Activated CD4-positive, alpha-beta T cell treated with anti-CD3 and anti-CD28 coated beads, Interleukin-2, Interleukin-4, amounts not matched to agents 100 ng/mL and 50 ng/mL, durations not matched to agents 16 hours and 8 hours (primary cell): Measurements from ENCODE around the gene TBC1D24.
"Not testable (repeated sequence)": the region's sequence is repeated elsewhere in the genome, so short reads cannot be mapped to it uniquely, and the experiment has no call there.

ENCODE experiments used
- DNase-seq: peaks from one replicate; pipeline ENCODE4 v3.0.0-alpha.2; 2020; ENCODE audit warnings: low spot score

TBC1D24 gene

DNA sequence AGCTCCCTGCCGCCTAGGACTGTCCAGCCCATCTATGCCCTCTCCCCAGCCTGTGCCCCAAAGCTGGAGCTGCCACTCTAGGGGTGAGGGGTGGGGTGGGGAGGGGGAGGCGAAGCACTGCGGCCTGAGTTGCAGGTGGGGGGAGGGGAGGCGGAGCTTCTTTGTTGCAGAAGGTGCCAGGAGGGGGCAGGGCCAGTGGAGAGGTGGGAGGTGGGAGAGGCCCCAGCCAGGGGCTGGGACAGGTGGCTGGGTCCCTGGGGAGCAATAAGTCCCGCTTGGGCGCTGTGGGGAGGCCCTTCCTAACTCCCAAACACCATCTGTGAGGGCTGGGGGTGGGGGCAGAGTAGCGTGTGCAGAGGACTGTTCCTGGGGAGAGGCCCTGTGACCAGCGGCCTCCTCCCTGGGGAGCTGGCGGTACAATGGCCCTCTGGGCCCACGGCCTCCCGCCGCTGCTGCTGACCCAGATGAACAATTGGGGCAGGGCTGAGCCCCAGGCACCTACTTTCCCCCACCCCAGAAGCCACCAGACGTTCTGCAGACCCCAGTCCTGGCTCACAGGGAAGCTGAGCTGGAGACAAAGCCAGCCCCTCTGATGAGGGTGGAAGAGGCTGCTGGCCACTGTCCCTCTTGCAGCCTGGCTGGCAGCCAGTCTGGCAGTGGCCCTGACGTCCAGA lies 6.1 kb upstream of the TBC1D24 start:
- no peak for DNase-seq

DNA sequence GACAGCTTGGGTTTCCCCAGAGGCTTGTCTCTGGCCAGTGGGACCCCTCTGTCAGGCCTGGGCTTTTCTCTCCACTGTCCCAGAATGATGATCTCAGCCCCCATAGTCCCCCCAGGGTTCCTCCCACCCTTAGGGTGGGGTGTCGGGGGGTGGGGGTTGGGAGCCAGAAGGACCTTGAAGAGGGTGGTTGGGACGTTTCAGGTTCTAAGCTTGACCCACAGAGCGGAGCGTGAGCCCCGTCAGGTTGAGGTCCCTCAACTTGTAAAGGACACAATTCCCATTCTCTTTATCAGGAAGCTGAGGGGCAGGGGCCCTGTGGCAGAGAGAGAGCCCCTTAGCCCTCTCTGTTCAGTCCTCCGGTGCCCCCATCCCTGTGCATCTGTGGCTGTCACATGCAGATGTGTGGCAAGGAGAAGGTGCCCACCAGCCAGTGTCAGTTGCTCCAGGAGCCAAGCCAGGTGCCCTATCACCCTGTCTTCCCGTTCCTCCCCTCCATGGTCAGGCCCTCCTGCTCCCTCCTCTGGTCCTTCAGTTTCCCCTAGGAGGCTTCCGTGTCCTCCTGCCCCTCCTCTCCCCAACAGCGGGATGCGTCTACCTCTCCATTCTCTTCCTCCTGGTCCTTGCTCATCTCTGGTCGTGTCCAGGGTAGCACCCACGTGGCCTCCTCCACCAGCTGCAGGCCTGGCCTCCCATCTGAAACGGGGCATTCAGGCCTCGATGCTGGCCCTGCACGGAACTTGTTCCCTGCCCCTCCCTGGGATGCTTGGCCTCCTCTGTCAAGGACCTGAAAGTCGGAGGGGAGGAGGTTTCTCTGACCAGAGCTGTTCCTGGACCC lies 5.3 kb upstream of the TBC1D24 start:
- no peak for DNase-seq

DNA sequence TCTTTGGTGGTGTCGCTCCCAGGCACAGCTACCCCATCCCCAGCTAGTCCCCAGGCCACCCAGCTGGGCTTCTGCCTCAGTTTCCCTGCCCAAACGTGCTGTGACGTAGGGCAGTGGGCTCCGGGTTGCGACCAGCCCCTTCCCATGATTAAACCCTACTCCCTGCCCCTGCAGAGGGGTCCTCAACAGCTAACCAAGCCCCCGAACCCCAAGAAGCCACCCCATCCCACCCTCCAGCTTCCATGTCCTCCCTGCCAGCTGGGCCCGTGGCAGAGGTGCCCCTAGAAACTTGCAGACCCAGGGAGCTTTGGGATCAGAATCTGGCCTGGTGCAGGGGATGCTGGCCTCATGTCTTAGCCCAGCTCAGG lies 4.7 kb upstream of the TBC1D24 start:
- DNase-seq = no peak

DNA sequence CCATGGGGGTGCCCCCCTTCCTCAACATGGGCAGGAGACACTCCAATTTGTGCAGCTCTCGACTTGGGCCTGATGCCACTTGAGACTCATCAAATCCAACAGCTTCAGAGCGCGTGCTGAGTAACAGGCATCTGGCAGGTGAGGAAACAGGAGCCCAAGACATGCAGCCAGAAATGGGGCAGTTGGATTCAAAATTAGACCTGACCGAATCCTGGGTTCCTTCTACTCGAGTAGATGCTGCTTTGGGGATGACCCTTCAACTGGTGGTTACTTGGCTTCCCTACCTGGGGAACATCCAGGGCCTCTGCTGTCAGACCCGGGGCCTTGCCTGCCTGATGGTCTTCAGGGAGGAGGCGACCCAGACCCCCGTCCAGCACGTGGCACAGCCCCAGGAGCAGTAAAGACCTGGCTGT lies 4.3 kb upstream of the TBC1D24 start:
- DNase-seq = no peak

DNA sequence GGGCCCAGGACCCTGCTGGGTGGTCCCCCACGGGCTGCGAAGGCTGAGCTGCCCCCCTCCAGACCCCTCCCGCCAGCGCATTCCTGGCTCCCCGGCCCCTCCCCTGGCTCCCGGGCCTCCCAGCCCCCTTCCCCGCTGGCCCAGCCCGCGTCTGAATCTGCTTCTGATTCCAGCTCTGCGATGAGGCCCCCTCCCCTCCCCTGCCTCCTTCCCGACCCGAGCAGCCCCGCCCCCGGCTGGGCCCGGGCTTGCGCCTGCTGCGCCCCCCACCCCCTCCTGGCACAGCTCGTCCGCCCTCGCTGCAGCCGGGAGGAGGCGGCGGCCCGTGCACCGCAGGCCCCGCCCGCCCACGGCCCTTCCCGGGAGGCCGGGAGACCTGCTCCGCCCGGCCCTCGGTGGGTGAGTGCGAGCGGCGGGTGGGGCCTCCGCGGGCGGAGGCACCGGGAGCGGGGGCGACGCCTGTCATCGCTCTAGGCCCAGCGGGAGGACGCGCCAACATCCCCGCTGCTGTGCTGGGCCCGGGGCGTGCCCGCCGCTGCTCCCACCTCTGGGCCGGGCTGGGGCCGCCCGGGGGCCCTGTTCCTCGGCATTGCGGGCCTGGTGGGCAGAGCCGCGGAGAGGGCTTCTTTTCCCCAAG lies 3.8 kb upstream of the TBC1D24 start, which contains the start of gene NTN3:
NTN3 (plus strand) TSS at position 282 of the 637 bp plus-strand sequence. CDS start 405 bp downstream, outside the sequence.
- no peak for DNase-seq

DNA sequence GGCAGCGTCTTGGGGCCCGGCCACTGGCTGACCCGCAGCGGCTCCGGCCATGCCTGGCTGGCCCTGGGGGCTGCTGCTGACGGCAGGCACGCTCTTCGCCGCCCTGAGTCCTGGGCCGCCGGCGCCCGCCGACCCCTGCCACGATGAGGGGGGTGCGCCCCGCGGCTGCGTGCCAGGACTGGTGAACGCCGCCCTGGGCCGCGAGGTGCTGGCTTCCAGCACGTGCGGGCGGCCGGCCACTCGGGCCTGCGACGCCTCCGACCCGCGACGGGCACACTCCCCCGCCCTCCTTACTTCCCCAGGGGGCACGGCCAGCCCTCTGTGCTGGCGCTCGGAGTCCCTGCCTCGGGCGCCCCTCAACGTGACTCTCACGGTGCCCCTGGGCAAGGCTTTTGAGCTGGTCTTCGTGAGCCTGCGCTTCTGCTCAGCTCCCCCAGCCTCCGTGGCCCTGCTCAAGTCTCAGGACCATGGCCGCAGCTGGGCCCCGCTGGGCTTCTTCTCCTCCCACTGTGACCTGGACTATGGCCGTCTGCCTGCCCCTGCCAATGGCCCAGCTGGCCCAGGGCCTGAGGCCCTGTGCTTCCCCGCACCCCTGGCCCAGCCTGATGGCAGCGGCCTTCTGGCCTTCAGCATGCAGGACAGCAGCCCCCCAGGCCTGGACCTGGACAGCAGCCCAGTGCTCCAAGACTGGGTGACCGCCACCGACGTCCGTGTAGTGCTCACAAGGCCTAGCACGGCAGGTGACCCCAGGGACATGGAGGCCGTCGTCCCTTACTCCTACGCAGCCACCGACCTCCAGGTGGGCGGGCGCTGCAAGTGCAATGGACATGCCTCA lies 3.1 kb upstream of the TBC1D24 start:
- no peak for DNase-seq

DNA sequence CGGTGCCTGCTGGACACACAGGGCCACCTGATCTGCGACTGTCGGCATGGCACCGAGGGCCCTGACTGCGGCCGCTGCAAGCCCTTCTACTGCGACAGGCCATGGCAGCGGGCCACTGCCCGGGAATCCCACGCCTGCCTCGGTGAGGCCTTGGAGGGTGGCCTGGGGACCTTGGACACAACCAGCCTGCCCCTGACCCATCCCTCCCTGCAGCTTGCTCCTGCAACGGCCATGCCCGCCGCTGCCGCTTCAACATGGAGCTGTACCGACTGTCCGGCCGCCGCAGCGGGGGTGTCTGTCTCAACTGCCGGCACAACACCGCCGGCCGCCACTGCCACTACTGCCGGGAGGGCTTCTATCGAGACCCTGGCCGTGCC lies 2.5 kb upstream of the TBC1D24 start:
- no peak for DNase-seq

DNA sequence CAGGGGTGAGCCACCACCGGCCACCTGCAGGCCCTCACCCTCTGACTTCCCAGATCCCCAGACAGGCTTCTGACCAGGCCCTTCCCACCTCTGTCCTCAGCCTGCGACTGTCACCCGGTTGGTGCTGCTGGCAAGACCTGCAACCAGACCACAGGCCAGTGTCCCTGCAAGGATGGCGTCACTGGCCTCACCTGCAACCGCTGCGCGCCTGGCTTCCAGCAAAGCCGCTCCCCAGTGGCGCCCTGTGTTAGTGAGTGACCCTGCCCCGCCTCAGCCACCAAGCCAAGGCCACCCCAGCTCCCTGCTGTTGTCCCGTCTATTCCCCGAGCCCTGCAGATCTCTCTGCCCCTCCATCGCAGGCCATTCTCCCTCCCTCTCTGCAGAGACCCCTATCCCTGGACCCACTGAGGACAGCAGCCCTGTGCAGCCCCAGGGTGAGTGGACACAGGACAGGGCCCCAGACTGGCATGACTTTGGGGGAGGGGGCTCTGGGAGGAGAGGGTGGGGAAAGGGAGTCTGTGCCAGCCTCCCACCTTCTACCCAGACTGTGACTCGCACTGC lies 2.0 kb upstream of the TBC1D24 start:
- DNase-seq = no peak

DNA sequence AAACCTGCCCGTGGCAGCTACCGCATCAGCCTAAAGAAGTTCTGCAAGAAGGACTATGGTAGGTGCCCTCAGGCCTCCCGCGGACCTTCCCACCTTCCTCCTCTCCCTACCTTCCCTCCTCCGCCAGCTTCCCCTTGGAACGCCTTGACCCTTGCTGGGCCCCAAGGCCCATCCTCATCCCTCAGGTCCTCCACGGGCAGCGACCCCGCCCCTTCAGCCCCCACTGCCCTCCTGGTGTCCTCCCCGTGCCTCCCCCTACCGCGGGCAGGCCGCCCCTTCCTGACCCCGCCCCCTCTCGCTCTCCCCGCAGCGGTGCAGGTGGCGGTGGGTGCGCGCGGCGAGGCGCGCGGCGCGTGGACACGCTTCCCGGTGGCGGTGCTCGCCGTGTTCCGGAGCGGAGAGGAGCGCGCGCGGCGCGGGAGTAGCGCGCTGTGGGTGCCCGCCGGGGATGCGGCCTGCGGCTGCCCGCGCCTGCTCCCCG lies 1.4 kb upstream of the TBC1D24 start:
- no peak for DNase-seq

DNA sequence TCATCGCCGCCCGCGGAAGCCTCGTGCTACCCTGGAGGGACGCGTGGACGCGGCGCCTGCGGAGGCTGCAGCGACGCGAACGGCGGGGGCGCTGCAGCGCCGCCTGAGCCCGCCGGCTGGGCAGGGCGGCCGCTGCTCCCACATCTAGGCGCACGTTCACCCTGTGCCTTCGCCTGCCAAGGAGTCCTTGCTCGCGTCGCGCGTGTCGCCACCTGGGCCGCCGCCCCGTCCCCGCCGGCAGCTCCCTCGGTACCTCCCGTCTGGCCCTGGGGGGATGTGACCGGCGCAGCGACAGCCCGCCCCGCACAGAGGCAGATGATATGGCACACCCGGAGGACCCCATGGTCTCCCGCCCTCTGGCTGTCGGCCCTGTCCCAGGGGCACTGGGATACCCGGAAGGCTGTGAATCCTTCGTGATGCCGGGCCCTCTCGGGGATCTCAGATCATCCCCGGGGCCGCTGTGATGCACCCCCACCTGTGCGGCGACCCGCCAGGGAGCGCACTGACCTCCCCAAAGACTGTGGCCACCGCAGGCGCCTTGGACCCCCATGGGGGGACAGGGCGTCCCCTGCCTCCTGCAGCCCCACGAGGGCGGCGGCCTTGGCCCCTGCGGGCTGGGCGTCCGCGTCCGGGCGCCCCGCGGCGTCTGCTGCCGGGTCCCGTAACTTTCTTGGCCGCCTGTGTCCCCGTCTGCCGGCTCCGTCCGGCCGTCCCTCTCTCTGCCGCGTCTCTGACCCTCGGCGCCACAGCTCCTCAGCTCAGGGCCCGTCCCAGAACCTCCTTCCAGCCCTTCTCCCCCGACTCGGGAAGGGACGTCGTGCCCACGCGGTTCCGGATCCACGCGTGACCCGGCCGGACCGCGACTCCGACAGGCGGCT lies 689 bp upstream of the TBC1D24 start:
- DNase-seq = peak; percentile 55

DNA sequence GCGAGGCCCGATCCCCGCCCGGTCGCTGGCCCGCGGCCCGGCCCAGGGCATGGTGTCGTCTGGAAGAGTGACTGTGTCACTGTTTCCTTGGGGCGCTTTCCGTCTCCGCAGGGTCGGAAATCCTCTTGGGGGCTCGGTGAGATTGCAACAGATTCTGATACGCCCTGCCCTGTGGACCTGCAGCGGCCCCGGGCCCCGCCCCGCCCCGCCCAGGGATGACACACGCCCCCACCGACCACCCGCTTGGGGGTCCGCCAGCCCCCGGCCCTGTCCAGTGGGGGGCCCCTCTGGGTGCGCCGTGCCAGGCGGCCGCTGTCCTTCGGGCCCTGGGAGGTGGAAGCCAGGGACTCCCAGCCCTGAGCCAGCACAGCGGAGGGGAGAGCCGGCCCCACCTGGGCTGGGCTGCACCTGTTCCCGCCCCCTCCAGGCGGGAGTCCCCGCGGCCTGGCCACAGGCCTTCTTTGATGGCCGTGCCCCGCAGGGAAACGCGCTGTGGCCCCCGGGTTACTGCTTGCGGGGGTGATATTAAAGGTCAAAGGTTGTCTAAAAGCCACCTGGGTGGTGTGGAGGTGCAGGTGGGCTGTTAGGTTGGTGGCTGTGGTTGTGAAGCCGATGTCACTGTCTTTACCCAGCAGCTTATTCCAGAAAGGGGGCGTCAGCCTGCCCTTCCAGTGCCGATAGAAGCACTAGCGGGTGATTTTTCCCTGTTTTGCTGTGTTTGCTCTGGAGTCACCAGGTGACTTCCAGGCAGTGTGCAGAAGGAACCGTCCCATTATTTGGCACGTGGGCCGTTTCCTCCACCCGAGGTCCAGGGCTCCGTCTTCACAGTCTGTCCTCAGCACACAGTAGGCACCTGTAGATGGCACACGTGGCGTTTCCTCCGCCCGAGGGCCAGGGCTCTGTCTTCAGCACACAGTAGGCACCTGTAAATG lies 752 bp downstream of the TBC1D24 start:
- DNase-seq = no peak

DNA sequence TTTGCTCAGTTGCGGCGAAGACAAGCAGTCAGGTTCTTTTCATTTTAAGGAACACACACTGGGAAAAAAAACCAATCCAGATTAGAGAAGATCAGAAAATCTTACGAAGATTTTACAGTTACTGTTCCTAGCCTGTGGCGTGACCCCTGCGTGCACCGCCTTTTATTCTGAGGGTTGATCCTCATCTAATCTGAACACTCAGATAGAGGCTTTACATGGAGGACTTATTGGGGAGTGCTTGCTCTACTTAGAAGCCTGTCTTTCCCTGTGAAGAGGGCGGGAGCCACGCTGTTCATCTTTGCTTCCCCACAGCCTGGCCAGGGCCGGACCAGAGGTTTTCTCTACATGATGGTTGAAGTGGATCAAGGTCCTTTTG lies 1.4 kb downstream of the TBC1D24 start:
- DNase-seq = no peak

DNA sequence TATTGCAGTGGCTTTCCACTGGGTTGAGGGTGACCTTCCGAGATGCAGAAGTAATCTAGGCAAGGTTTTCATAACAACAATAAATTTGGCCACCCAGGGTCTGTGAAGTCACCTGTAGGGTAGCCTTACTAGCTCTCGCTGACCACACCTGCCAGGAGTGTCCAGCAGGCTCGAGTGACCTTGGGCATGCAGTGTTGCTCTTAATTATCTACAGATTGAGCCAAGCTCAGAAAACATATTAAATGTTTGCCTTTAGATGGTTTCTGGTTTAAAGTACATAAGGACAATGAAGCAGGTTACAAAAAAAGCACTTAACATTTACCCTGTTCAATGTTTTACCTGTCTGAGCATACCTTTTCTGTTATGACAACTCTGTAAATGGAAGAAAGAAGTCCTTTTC lies 1.8 kb downstream of the TBC1D24 start:
- no peak for DNase-seq

DNA sequence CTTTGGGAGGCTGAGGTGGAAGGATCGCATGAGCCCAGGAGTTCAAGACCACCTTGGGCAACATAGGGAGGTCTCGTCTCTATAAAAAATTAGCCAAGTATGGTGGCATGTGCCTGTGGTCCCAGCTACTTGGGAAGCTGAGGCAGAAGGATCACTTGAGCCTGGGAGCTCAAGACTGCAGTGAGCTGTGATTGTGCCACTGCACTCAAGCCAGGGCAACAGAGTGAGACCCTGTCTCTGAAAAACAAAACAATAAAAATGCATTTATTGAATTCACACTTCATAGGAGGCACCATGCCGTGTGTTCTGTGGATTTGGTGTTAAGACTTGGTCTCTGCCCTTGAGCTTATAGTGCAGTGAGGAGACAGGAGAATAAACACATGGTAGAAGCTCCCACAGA lies 2.4 kb downstream of the TBC1D24 start:
- DNase-seq = no peak

DNA sequence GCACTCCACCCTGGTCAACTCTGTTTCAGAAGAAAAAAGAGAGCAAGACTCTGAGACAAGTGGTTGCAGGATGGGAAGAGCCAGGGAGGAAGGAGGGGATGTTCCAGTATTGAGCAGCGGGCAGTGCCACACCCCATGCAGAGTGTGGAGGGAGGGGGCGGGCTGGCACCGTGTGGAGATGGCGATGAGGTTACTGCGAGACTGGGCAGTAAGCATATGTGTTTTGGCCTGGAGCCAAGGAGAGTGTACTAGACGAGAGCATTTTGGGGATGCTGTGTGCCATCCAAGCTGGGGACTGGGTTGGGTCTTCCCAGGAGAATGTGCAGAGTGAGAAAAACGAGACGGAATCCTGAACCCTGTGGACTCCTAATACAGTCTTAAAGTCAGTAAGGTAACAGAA lies 3.4 kb downstream of the TBC1D24 start:
- no peak for DNase-seq

DNA sequence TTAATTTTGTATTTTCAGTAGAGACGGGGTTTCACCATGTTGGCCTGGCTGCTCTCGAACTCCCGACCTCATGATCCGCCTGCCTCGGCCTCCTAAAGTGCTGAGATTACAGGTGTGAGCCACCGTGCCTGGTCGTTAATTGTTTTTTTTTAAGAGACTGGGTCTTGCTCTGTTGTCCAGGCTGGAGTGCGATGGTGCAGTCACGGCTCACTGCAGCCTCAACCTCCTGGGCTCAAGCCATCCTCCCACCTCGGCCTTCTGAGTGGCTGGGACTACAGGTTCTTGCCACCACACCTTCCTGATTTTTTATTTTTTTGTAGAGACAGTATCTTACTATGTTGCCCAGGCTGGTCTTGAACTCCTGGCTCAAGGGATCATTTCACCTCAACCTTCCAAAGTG lies 5.1 kb downstream of the TBC1D24 start:
- not testable (repeated sequence) for DNase-seq

DNA sequence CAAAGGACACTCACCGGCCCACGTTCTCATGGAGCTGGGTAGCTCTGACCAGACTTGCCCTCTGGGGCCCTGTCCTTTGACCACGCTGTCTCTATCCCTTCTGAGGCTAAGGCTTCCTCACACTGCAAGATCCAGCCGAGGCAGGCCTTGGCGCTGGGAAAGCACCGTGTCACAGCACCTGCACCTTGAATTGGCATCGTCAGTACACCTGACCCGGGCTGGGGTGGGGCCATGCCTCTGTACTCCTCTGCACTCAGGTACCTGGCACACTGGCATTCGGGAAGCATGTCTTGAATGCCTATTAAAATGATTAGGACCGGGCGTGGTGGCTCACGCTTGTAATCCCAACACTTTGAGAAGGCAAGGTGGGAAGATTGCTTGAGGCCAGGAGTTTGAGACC lies 6.0 kb downstream of the TBC1D24 start:
- no peak for DNase-seq

DNA sequence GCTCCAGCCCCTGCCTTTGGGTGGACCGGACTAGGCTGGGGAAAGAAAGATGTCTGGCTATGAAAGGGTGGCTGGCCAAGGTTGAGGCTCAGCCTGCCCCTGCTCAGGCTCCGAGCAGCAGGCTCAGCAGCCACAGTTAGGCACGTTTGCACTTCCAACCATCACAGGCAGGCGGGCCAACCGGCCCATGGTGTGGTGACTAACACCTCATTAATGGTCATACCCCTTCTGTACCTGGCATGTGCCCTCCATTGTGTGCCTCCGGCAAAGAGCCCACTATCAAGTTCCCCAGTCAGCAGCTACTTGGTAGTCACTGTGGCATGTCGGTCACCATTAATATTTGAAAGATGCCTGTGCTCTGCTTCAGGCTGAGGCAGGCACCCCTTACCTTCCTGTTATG lies 6.7 kb downstream of the TBC1D24 start:
- DNase-seq = no peak

DNA sequence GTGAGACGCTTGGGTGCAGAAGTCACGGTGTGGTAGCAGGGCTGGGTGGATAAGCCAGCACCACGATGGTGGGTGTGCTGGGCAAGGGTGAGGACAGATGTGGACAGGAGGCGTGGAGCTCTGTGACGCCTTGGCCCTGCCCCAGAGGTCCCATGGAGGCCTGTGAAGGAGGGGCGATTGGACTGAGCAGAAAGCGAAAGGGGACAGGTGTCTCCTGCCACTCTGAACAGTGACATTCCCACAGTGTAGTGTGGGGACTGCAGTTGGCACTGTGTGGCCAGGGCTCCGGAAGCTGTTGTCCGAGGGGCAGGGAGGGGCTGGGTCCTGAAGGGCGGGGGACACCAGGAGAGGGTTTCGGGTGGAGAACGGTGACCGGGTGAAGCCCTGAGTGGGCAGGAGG lies 7.3 kb downstream of the TBC1D24 start:
- DNase-seq = no peak
